ENCODE measurements around the gene DMP1. TPM values are rescaled to one million over a fixed set of nuclear protein-coding genes. Genes with fewer than 3 reads are reported as not detected.

Gene DMP1
- total RNA-seq (ENCODE audit: insufficient read depth, low replicate concordance) = 2.2 TPM

GRCh38 chr4:87649980-87650379 lies at the start of gene DMP1:
DMP1 (plus strand) TSS chr4:87650280; CDS start chr4:87656493, 6,213 bp downstream.
- no peak for DNase-seq (ENCODE audit: low spot score)

- DNase-seq (ENCODE audit: low spot score) = no peak
These were observed 48.7 kb upstream of the DMP1 start for GRCh38 chr4:87601361-87601760.

GRCh38 chr4:87608229-87608628 lies 41.9 kb upstream of the DMP1 start, which contains the start of gene DSPP:
DSPP (plus strand) TSS chr4:87608529; CDS start chr4:87610909, 2,380 bp downstream.
- no peak for DNase-seq (ENCODE audit: low spot score)

GRCh38 chr4:87614292-87614890 lies 35.7 kb upstream of the DMP1 start:
- DNase-seq (ENCODE audit: low spot score) = no peak

GRCh38 chr4:87616268-87616667 lies 33.8 kb upstream of the DMP1 start:
- no peak for DNase-seq (ENCODE audit: low spot score)

- DNase-seq (ENCODE audit: low spot score) = no peak
These were observed 30.0 kb upstream of the DMP1 start for GRCh38 chr4:87620086-87620485.

- DNase-seq (ENCODE audit: low spot score) = no peak
These were observed 29.6 kb upstream of the DMP1 start for GRCh38 chr4:87620491-87620890.

- DNase-seq (ENCODE audit: low spot score) = no peak
These were observed 27.8 kb upstream of the DMP1 start for GRCh38 chr4:87622303-87622702.

GRCh38 chr4:87624698-87625097 lies 25.4 kb upstream of the DMP1 start:
- peak; percentile 32 for DNase-seq (ENCODE audit: low spot score)

- no peak for DNase-seq (ENCODE audit: low spot score)
These were observed 18.4 kb upstream of the DMP1 start for GRCh38 chr4:87631668-87632067.

- DNase-seq (ENCODE audit: low spot score) = no peak
These were observed 17.6 kb upstream of the DMP1 start for GRCh38 chr4:87632469-87632868.

GRCh38 chr4:87633243-87633642 lies 16.8 kb upstream of the DMP1 start:
- peak; percentile 88 for DNase-seq (ENCODE audit: low spot score)

GRCh38 chr4:87644286-87644685 lies 5.8 kb upstream of the DMP1 start:
- no peak for DNase-seq (ENCODE audit: low spot score)

- DNase-seq (ENCODE audit: low spot score) = no peak
These were observed 858 bp downstream of the DMP1 start for GRCh38 chr4:87650938-87651337.

- DNase-seq (ENCODE audit: low spot score) = no peak
These were observed 1.9 kb downstream of the DMP1 start for GRCh38 chr4:87651941-87652340.

GRCh38 chr4:87654487-87655044 lies 4.5 kb downstream of the DMP1 start:
- no peak for DNase-seq (ENCODE audit: low spot score)

GRCh38 chr4:87657525-87657924 lies 7.4 kb downstream of the DMP1 start:
- DNase-seq (ENCODE audit: low spot score) = peak; percentile 3

- DNase-seq (ENCODE audit: low spot score) = no peak
These were observed 9.3 kb downstream of the DMP1 start for GRCh38 chr4:87659247-87659931.

- no peak for DNase-seq (ENCODE audit: low spot score)
These were observed 12.8 kb downstream of the DMP1 start for GRCh38 chr4:87662871-87663270.

GRCh38 chr4:87669373-87669772 lies 19.3 kb downstream of the DMP1 start:
- DNase-seq (ENCODE audit: low spot score) = no peak

- no peak for DNase-seq (ENCODE audit: low spot score)
These were observed 27.7 kb downstream of the DMP1 start for GRCh38 chr4:87677731-87678130.

- peak; percentile 27 for DNase-seq (ENCODE audit: low spot score)
These were observed 29.5 kb downstream of the DMP1 start for GRCh38 chr4:87679449-87680169.

Measured in umbilical cord (tissue), 2 donors.